Naive thymus-derived CD4-positive, alpha-beta T cell (primary cell): ENCODE results near the gene CMIP. TPM values are rescaled to one million over a fixed set of nuclear protein-coding genes. Genes with fewer than 3 reads are reported as not detected.

Source experiments
- ATAC-seq: fragments of 150-1000 bp; cut with Tn5 transposase; 2 replicates; pipeline ENCODE4 v1.10.0; 2021; ENCODE audit warnings: mild to moderate bottlenecking, moderate library complexity
- CTCF ChIA-PET: fragments of 350-600 bp; sonication (Branson Sonifier 250); formaldehyde crosslinking; loops from one replicate; lab custom pipeline; 2021; ENCODE audit warnings: antibody characterized with exemption; lab: Charles Lee
- POLR2A ChIA-PET: fragments of 350-600 bp; sonication (Branson Sonifier 250); formaldehyde crosslinking; loops from one replicate; lab custom pipeline; 2021; ENCODE audit warnings: antibody characterized with exemption, inconsistent platforms; lab: Charles Lee
- DNase-seq, 9 donors: peaks; one replicate each; pipeline versions ENCODE4 v3.0.0 to v3.0.0-alpha.2; 2020 to 2022; ENCODE audit warnings: mixed read lengths in 1 of 9
- H3K27ac ChIP-seq: one replicate; pipeline ENCODE4 v1.7.0; 2013; ENCODE audit warnings: mild to moderate bottlenecking, low read depth, low read length, moderate library complexity
- H3K27me3 ChIP-seq, 2 donors: one replicate each; pipeline ENCODE4 v1.7.0; 2013; ENCODE audit warnings: low read length in 2 of 2, mild to moderate bottlenecking in 2 of 2, moderate library complexity in 2 of 2; ENCODE audit not compliant: control insufficient read depth in 2 of 2, insufficient read depth in 2 of 2
- H3K36me3 ChIP-seq, 3 experiments: 1 replicate in 2 of 3; 2 replicates in 1 of 3; pipeline ENCODE4 v1.7.0; 2013; ENCODE audit warnings: low read length in 3 of 3, mild to moderate bottlenecking in 3 of 3, moderate library complexity in 1 of 3; ENCODE audit not compliant: insufficient read depth in 3 of 3, control insufficient read depth in 2 of 3
- H3K4me1 ChIP-seq, 2 donors: one replicate each; pipeline ENCODE4 v1.7.0; 2013; ENCODE audit warnings: low read length in 2 of 2, mild to moderate bottlenecking in 2 of 2, moderate library complexity in 1 of 2; ENCODE audit not compliant: control insufficient read depth in 2 of 2, insufficient read depth in 2 of 2
- H3K4me3 ChIP-seq: 2 replicates; pipeline ENCODE4 v1.7.0; 2013; ENCODE audit warnings: mild to moderate bottlenecking, low read length
- H3K9me3 ChIP-seq, 3 experiments: 1 replicate in 2 of 3; 2 replicates in 1 of 3; pipeline ENCODE4 v1.7.0; 2013; ENCODE audit warnings: low read length in 3 of 3; ENCODE audit not compliant: control insufficient read depth in 2 of 3
- H3K27ac Mint-ChIP-seq, 9 donors: one replicate each; pipeline ENCODE4 v1.8.0; 2020 to 2022; ENCODE audit warnings: mixed read lengths in 9 of 9, mild to moderate bottlenecking in 8 of 9, moderate library complexity in 5 of 9, inconsistent platforms in 2 of 9
- H3K27me3 Mint-ChIP-seq, 5 donors: one replicate each; pipeline ENCODE4 v1.8.0; 2021 to 2022; ENCODE audit warnings: mixed read lengths in 5 of 5, mild to moderate bottlenecking in 1 of 5
- H3K36me3 Mint-ChIP-seq, 5 donors: one replicate each; pipeline ENCODE4 v1.8.0; 2020 to 2022; ENCODE audit warnings: mixed read lengths in 5 of 5, mild to moderate bottlenecking in 3 of 5, inconsistent platforms in 1 of 5
- H3K4me1 Mint-ChIP-seq, 7 donors: one replicate each; pipeline ENCODE4 v1.8.0; 2020 to 2022; ENCODE audit warnings: mixed read lengths in 7 of 7, mild to moderate bottlenecking in 3 of 7, inconsistent platforms in 1 of 7
- H3K4me3 Mint-ChIP-seq, 10 donors: one replicate each; pipeline ENCODE4 v1.8.0; 2020 to 2022; ENCODE audit warnings: mild to moderate bottlenecking in 10 of 10, mixed read lengths in 10 of 10, moderate library complexity in 6 of 10, inconsistent platforms in 2 of 10
- H3K9me3 Mint-ChIP-seq, 11 donors: one replicate each; pipeline ENCODE4 v1.8.0; 2020 to 2022; ENCODE audit warnings: mixed read lengths in 11 of 11, mild to moderate bottlenecking in 4 of 11, inconsistent platforms in 1 of 11, moderate library complexity in 1 of 11
- intact Hi-C, 2 donors: fragments of 100-400 bp; cut with micrococcal nuclease; formaldehyde crosslinking; loops; one replicate each; pipeline ENCODE4 v1.15.1; 2023
- polyA plus RNA-seq, 2 donors: library from polyadenylated mRNA; unstranded; fragments of 300-500 nt; fragmentation: Illumina TruSeq; gene quantifications; one replicate each; pipeline ENCODE4 v1.2.3, GENCODE V29; 2021
- total RNA-seq, 6 experiments: library from RNA in 5 of 6; stranded (reverse) in 5 of 6; gene quantifications; 1 replicate in 5 of 6; 2 replicates in 1 of 6; pipeline ENCODE4 v1.2.3 and lab custom pipeline; 2021 to 2026

CMIP gene
- total and polyA plus RNA-seq, 7 experiments from 2014 or later: 0.66 to 75.4 (median 34.3) TPM

DNA sequence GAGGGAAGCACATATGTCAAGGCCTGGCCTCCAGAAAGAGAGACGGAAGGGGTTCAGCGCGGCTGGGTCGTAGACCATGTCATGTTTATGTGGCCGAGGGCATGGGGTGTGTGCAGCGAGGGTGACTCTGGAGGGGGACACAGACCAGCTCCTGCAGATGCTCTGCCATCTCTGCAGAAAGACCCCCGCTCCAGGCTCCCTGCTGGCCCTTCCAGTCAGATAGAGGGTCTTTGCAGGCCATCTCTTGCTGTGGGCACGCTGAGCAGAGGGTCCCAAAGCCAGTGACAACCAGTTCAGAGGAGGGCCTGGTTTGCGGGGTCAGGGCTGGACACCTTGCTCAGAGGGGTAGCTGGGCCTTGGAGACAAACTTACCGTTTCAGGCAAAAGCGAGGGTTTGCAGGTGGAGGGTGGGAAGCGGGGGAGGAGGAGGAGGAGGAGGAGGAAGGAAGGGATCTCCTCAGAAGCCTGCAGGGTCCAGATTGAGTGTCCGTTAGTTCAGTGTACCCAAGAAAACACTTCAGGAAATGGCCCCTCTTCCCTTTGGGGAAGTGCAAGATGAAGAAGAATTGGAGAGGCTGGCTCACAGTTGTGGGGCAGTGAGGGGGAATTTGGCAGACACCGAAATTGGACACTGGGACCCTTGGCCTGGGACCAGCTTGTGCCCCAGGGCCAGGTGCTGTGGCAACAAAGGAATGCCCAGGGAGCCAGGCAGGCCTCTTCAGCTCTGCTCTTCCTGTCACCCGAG, 102.8 kb downstream of the CMIP start:
- H3K4me1 Mint-ChIP-seq: peaks cover 26 to 73% (median 51%) of the 10 kb centered on the region in 7 donors
- peaks cover 0 to 3% of the 10 kb centered on the region in 2 donors for H3K4me1 ChIP-seq
- H3K27me3 ChIP-seq: no peaks in the 10 kb centered on the region
- H3K4me3 Mint-ChIP-seq: no peak overlapping the region
- POLR2A ChIA-PET: no interaction called here
- intact Hi-C loops: no loop called here
- DNase-seq (no peak), ATAC-seq (no peak)
- H3K9me3 Mint-ChIP-seq: no peaks in the 10 kb centered on the region
- H3K9me3 ChIP-seq: no peaks in the 10 kb centered on the region
- no peak overlapping the region for H3K4me3 ChIP-seq
- H3K27ac ChIP-seq: no peak overlapping the region
- CTCF ChIA-PET: interaction anchor here (0.6 kb wide), 1 partner anchor 178 kb away, joined by 3 read pairs; no protein-coding TSS in a partner anchor
- peak overlapping the region in 1 of 9 donors; percentile 48 for H3K27ac Mint-ChIP-seq
- H3K36me3 Mint-ChIP-seq: peaks cover 0 to 9% (median 3%) of the 10 kb centered on the region in 5 donors
- H3K27me3 Mint-ChIP-seq: no peaks in the 10 kb centered on the region
- no peaks in the 10 kb centered on the region for H3K36me3 ChIP-seq

GRCh38 chr16:81547939-81548216, 103.3 kb downstream of the CMIP start:
- CTCF ChIA-PET: interaction anchor here (0.6 kb wide), 1 partner anchor 177 kb away, joined by 3 read pairs; no protein-coding TSS in a partner anchor
- Mint-ChIP-seq H3K4me3 (no peak overlapping the region), H3K27ac (no peak overlapping the region), H3K4me1 (peaks cover 26 to 73% (median 50%) of the 10 kb centered on the region in 7 donors), H3K27me3 (no peaks in the 10 kb centered on the region), H3K9me3 (peaks cover 0 to 2% (median 0%) of the 10 kb centered on the region in 11 donors), H3K36me3 (peaks cover 0 to 13% (median 7%) of the 10 kb centered on the region in 5 donors)
- no peak for DNase-seq
- H3K27me3 ChIP-seq: no peaks in the 10 kb centered on the region
- H3K4me3 ChIP-seq: no peak overlapping the region
- H3K27ac ChIP-seq: no peak overlapping the region
- peaks cover 0 to 3% of the 10 kb centered on the region in 2 donors for H3K4me1 ChIP-seq
- intact Hi-C loops: no loop called here
- ATAC-seq: no peak
- no peaks in the 10 kb centered on the region for H3K36me3 ChIP-seq
- POLR2A ChIA-PET: no interaction called here
- no peaks in the 10 kb centered on the region for H3K9me3 ChIP-seq

DNA sequence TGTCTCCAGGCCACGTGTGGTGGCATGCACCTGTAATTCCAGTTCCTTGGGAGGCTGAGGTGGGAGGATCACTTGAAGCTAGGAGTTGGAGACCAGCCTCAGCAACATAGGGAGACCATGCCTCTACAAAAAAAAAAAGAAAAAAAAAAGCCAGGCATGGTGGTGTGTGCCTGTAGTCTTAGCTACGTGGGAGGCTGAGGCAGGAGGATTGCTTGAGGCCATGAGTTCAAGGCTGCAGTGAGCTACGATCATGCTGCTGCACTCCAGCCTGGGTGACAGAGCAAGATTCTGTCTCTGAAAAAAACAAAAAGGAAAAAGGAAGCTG, 103.9 kb downstream of the CMIP start:
- peaks cover 25 to 75% (median 48%) of the 10 kb centered on the region in 7 donors for H3K4me1 Mint-ChIP-seq
- H3K36me3 ChIP-seq: no peaks in the 10 kb centered on the region
- H3K27me3 Mint-ChIP-seq: no peaks in the 10 kb centered on the region
- no peak overlapping the region for H3K4me3 Mint-ChIP-seq
- no peak overlapping the region for H3K27ac ChIP-seq
- peaks cover 0 to 3% of the 10 kb centered on the region in 2 donors for H3K4me1 ChIP-seq
- peaks cover 0 to 2% (median 0%) of the 10 kb centered on the region in 11 donors for H3K9me3 Mint-ChIP-seq
- no peaks in the 10 kb centered on the region for H3K9me3 ChIP-seq
- no peak for ATAC-seq
- DNase-seq: no peak
- POLR2A ChIA-PET: no interaction called here
- CTCF ChIA-PET: no interaction called here
- no peak overlapping the region for H3K27ac Mint-ChIP-seq
- peaks cover 0 to 13% (median 7%) of the 10 kb centered on the region in 5 donors for H3K36me3 Mint-ChIP-seq
- H3K4me3 ChIP-seq: no peak overlapping the region
- no peaks in the 10 kb centered on the region for H3K27me3 ChIP-seq
- intact Hi-C loops: no loop called here

- DNase-seq: no peak
- ChIA-PET CTCF (no interaction called here), POLR2A (no interaction called here)
- H3K27me3 ChIP-seq: no peaks in the 10 kb centered on the region
- Mint-ChIP-seq H3K27ac (peak overlapping the region in 2 of 9 donors; percentile 28 to 74), H3K4me3 (no peak overlapping the region), H3K9me3 (peaks cover 0 to 2% (median 0%) of the 10 kb centered on the region in 11 donors), H3K27me3 (no peaks in the 10 kb centered on the region), H3K4me1 (peaks cover 21 to 75% (median 48%) of the 10 kb centered on the region in 7 donors), H3K36me3 (peaks cover 0 to 15% (median 7%) of the 10 kb centered on the region in 5 donors)
- H3K4me3 ChIP-seq: no peak overlapping the region
- no peaks in the 10 kb centered on the region for H3K36me3 ChIP-seq
- H3K9me3 ChIP-seq: no peaks in the 10 kb centered on the region
- H3K27ac ChIP-seq: no peak overlapping the region
- H3K4me1 ChIP-seq: peaks cover 0 to 3% of the 10 kb centered on the region in 2 donors
- intact Hi-C loops: no loop called here
- ATAC-seq: no peak
These were observed 104.4 kb downstream of the CMIP start for GRCh38 chr16:81548876-81549546.

- Histone ChIP-seq H3K36me3 (no peaks in the 10 kb centered on the region), H3K4me3 (no peak overlapping the region), H3K9me3 (no peaks in the 10 kb centered on the region), H3K27ac (no peak overlapping the region), H3K4me1 (peaks cover 0 to 3% of the 10 kb centered on the region in 2 donors), H3K27me3 (no peaks in the 10 kb centered on the region)
- H3K36me3 Mint-ChIP-seq: peaks cover 0 to 21% (median 13%) of the 10 kb centered on the region in 5 donors
- no peak for DNase-seq
- H3K27ac Mint-ChIP-seq: peak overlapping the region in 3 of 9 donors; percentile 5 to 74 (median 22)
- intact Hi-C loops: no loop called here
- H3K4me1 Mint-ChIP-seq: peaks cover 23 to 74% (median 49%) of the 10 kb centered on the region in 7 donors
- no peaks in the 10 kb centered on the region for H3K27me3 Mint-ChIP-seq
- POLR2A ChIA-PET: no interaction called here
- no peak overlapping the region for H3K4me3 Mint-ChIP-seq
- ATAC-seq: no peak
- CTCF ChIA-PET: no interaction called here
- peaks cover 0 to 3% (median 0%) of the 10 kb centered on the region in 11 donors for H3K9me3 Mint-ChIP-seq
These were observed 105.2 kb downstream of the CMIP start for GRCh38 chr16:81549547-81550431.

DNA sequence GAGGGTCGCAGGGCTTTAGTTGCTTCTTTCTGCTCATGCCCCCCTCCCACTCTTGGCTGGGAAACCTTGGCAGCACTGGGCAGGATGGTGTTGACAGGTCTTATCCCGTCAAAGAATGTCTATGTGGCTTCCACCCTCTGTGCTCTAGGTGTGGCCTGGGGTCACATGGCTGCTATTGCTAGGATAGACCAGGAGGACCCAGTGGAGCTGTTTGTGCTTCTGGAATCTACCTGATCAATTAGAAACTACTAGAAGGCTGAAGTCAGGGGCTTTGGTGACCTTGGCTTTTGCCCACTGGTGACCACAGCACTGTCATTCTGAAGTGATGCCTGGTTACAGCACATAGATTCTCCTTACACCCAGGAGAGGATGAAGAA, 105.8 kb downstream of the CMIP start:
- no peak for ATAC-seq
- H3K36me3 ChIP-seq: no peaks in the 10 kb centered on the region
- intact Hi-C loops: no loop called here
- H3K27ac ChIP-seq: no peak overlapping the region
- H3K27me3 ChIP-seq: no peaks in the 10 kb centered on the region
- Mint-ChIP-seq H3K9me3 (peaks cover 0 to 3% (median 0%) of the 10 kb centered on the region in 11 donors), H3K27me3 (no peaks in the 10 kb centered on the region), H3K4me1 (peaks cover 27 to 68% (median 42%) of the 10 kb centered on the region in 7 donors), H3K36me3 (peaks cover 0 to 21% (median 13%) of the 10 kb centered on the region in 5 donors), H3K4me3 (no peak overlapping the region), H3K27ac (no peak overlapping the region)
- H3K4me1 ChIP-seq: peaks cover 0 to 3% of the 10 kb centered on the region in 2 donors
- POLR2A ChIA-PET: no interaction called here
- H3K9me3 ChIP-seq: no peaks in the 10 kb centered on the region
- CTCF ChIA-PET: no interaction called here
- DNase-seq: no peak
- H3K4me3 ChIP-seq: no peak overlapping the region
